Cardiac muscle cell (in vitro differentiated cells and primary cell): ENCODE data around the gene RHEX. TPM values are rescaled to one million over a fixed set of nuclear protein-coding genes. Genes with fewer than 3 reads are reported as not detected.

ENCODE experiments used
- DNase-seq, 2 donors: peaks; one replicate each; pipeline versions ENCODE4 v3.0.0 to v3.0.0-alpha.2; 2010 to 2017; ENCODE audit warnings: low read depth in 1 of 2, low spot score in 1 of 2
- H3K27ac ChIP-seq: fragments of 200-600 bp; sonication (generic); 2 replicates; pipeline ENCODE4 v1.5.1; 2016
- H3K27me3 ChIP-seq: fragments of 200-600 bp; sonication (generic); 2 replicates; pipeline ENCODE4 v1.6.0; 2016; ENCODE audit warnings: control low read depth
- H3K36me3 ChIP-seq: fragments of 200-600 bp; sonication (generic); 2 replicates; pipeline ENCODE4 v1.5.1; 2016; ENCODE audit warnings: control low read depth
- H3K4me1 ChIP-seq: fragments of 200-600 bp; sonication (generic); 2 replicates; pipeline ENCODE4 v1.8.1; 2017; ENCODE audit warnings: low read depth, mild to moderate bottlenecking, mixed run types
- H3K4me3 ChIP-seq: fragments of 200-600 bp; sonication (generic); 2 replicates; pipeline ENCODE4 v1.5.1; 2016; ENCODE audit warnings: mild to moderate bottlenecking
- H3K9me3 ChIP-seq: fragments of 200-600 bp; sonication (generic); 2 replicates; pipeline ENCODE4 v1.5.1; 2017; ENCODE audit warnings: low read depth, mild to moderate bottlenecking, control low read depth
- CTCF ChIP-seq: IDR thresholded peaks from 2 replicates; pipeline ENCODE4 v1.5.1; 2012; ENCODE audit warnings: low read depth, mild to moderate bottlenecking, low read length
- polyA plus RNA-seq: library from polyadenylated mRNA; unstranded; fragments of >200 nt; fragmentation: Nextera tagmentation; extraction: Ambion mirVana; gene quantifications from 2 replicates; pipeline ENCODE4 v1.2.1, GENCODE V29; 2016
- total RNA-seq: library from RNA; depleted of rRNA; stranded (reverse); fragments of >200 nt; gene quantifications from 2 replicates; pipeline ENCODE4 v1.2.3, GENCODE V29; 2016

The RHEX gene
- total and polyA plus RNA-seq, 2 experiments from 2014 or later: 7.3 to 16.2 TPM

- no peak for DNase-seq
- Histone ChIP-seq H3K36me3 (no peaks in the 10 kb centered on the region), H3K9me3 (no peaks in the 10 kb centered on the region), H3K27me3 (no peaks in the 10 kb centered on the region), H3K4me3 (no peak overlapping the region), H3K27ac (no peak overlapping the region), H3K4me1 (peaks cover 25% of the 10 kb centered on the region)
- TF ChIP-seq CTCF: no peak
Measured at GRCh38 chr1:206039046-206039973, 13.7 kb upstream of the RHEX start.

DNA sequence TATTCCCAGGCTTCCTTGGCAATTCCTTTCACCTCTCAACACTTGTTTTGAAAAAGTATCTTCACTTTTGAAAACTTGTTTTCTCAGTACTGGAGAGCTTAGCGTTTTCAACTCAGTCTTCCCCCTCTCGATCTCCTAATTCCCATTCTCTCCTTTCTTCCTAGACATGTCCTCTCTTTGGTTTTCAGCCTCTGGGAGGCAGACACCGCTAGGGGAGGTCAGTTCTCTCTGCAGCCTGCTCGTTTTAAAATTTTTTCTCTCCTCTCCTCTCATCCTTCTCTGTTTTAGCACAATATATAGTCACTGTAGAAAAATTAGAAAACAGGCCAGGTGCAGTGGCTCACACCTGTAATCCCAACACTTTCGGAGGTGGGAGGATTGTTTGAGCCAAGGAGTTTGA, 12.6 kb upstream of the RHEX start:
- Histone ChIP-seq H3K27me3 (no peaks in the 10 kb centered on the region), H3K4me1 (peaks cover 25% of the 10 kb centered on the region), H3K27ac (no peak overlapping the region), H3K4me3 (no peak overlapping the region), H3K9me3 (no peaks in the 10 kb centered on the region), H3K36me3 (no peaks in the 10 kb centered on the region)
- no peak for DNase-seq
- TF ChIP-seq CTCF: no peak

GRCh38 chr1:206041640-206042039, 11.3 kb upstream of the RHEX start:
- H3K9me3 ChIP-seq: no peaks in the 10 kb centered on the region
- H3K4me3 ChIP-seq: no peak overlapping the region
- no peak for TF ChIP-seq CTCF
- peaks cover 24% of the 10 kb centered on the region for H3K4me1 ChIP-seq
- no peaks in the 10 kb centered on the region for H3K27me3 ChIP-seq
- no peaks in the 10 kb centered on the region for H3K36me3 ChIP-seq
- DNase-seq: no peak
- H3K27ac ChIP-seq: no peak overlapping the region

DNA sequence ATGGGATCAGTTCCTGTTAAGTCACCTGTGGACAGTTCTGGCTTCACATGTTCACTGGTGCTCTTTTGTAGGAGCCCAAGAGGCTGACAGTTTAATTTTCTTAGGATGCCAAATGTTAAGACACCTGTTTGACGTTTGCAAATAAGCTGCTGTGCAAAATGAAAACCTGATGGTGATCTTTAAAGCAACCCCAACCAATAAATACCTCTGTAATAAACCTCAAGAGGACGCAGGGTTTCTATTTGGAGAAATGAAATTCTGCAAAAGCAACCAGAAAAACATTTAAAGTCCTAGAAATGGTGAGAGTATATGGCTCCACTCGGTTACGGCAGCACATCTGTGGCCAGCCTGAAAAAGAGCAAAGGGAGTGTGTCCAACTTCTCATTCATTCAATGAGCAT, 5.7 kb upstream of the RHEX start:
- H3K9me3 ChIP-seq: no peaks in the 10 kb centered on the region
- no peak overlapping the region for H3K4me3 ChIP-seq
- H3K27me3 ChIP-seq: no peaks in the 10 kb centered on the region
- H3K4me1 ChIP-seq: no peaks in the 10 kb centered on the region
- no peak for DNase-seq
- no peak for TF ChIP-seq CTCF
- H3K36me3 ChIP-seq: no peaks in the 10 kb centered on the region
- no peak overlapping the region for H3K27ac ChIP-seq

DNA sequence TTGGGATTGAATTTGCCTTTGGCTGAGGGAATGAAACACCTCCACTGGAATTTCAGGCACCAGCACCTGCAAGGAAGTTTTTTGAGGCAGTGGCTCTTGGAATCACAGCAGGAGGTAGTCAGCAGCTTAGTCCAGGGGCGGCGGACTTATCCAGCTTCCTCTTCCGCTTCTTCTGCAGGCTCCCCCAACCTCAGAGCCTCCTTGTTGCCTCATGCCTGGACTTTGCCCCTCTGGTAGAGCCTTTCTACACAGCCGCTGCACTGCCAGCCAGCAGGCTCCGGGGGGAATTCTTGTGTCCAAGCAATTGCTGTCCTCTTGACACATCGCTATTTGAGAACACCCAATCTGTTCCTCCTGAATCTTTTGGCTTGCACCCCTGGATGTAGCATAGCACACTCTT, 4.4 kb upstream of the RHEX start:
- H3K4me3 ChIP-seq: no peak overlapping the region
- no peak for DNase-seq
- no peak overlapping the region for H3K27ac ChIP-seq
- no peaks in the 10 kb centered on the region for H3K27me3 ChIP-seq
- no peak for TF ChIP-seq CTCF
- no peaks in the 10 kb centered on the region for H3K36me3 ChIP-seq
- H3K4me1 ChIP-seq: no peaks in the 10 kb centered on the region
- no peaks in the 10 kb centered on the region for H3K9me3 ChIP-seq
